GM21529 (cell line): ENCODE data around the gene MYO6.

Experiments used
- ATAC-seq: cut with Tn5 transposase; IDR thresholded peaks from one replicate; pipeline ENCODE4 v1.9.1; 2021; ENCODE audit not compliant: unreplicated experiment

The MYO6 gene

DNA sequence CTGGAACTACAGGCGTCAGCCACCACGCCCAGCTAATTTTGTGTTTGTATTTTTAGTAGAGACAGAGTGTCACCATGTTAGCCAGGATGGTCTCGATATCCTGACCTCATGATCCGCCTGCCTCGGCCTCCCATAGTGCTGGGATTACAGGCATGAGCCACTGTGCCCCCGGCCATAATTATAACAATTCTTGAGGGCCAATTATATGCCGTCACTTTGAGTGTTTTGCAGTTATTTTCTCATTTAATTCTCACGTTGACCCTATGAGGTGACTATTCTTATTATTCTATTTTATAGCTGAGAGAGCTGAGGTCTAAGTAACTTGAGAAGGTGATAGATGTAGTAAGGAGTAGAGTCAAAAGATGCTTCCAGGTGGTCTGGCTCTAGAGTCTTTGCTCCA lies 13.0 kb downstream of the MYO6 start:
- ATAC-seq: no peak

DNA sequence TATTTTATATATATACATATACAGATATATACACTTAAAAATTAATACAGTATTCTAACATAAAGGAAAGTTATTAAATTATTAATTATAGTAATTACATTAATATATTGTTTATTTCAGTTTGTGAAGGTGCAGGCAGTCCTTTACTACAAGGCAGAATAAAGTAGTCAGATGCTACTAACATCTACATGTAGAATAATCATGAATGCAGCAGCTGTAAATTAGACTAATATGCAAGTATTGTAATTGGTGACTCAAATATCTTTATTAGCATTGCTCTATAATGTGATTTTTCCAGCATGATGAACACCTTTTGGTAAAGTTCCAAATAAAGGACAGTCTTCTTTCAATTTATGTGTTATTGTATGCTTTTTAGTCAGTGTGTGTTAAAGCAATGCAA lies 17.3 kb downstream of the MYO6 start:
- ATAC-seq: no peak

DNA sequence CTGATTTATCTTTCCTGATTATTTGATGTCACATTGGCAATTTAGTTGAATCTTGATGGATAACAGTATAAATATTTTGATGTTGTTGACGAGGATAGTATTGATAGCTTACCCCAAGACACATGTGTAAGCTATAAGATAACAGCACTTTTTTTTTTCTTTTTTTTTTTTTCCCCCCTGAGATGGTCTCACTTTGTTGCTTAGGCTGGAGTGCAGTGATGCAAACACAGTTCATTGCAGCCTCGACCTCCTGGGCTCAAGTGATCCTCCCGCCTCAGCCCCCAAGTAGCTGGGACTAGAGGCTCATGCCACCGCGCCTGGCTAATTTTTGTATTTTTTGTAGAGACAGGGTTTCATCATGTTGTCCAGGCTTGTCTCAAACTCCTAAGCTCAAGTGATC lies 21.8 kb downstream of the MYO6 start:
- no peak for ATAC-seq

DNA sequence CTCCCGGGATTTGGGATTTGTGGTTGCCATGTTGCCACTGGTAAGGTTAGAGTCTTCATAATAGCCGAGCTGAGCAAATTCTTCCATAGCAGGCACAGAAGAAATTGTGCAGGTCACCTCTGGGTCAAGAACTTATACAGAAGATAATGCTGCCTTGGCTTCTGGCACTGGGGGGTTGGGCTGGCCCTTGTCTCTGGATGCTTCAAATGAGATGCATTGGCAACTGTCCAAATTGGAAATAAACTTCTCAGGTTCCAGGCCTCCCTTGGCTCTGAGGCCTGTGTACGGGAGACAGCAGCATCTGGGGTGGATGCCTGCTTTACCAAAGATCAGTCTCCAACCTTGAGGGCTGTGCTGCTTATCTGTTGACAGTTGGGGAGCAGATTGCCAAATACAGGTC lies 26.2 kb downstream of the MYO6 start:
- ATAC-seq: no peak

DNA sequence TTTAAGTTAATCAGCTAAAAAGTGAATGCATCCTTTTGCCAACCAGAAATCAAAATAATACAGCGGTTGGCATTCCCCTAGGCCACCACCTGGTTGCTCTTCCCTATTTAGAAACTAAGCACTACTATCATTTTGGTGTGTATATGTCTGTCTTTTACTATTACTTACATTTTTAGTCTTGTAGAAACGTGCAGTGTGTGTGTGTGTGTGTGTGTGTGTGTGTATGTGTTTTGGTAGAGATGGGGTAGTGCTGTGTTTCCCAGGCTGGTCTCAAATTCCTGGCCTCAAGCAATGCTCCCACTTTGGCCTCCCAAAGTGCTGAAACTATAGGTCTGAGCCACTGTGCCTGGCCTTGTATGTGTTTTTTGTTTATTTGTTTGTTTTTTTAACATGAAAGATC lies 27.4 kb downstream of the MYO6 start:
- ATAC-seq: no peak

DNA sequence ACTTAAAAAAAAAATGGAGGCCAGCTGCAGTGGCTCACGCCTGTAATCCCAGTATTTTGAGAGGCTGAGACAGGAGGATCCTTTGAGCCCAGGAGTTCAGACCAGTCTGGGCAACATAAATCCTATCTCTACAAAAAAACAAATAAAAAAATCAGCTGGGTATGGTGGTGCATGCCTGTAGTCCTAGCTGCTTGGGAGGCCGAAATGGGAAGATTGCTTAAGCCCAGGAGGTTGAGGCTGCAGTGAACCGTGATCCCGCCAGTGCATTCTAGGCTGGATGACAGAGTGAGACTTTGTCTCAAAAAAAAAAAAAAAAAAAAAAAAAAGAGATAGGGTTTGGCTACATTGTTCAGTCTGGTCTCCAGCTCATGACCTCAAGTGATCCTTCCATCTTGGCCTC lies 29.7 kb downstream of the MYO6 start:
- ATAC-seq: no peak

DNA sequence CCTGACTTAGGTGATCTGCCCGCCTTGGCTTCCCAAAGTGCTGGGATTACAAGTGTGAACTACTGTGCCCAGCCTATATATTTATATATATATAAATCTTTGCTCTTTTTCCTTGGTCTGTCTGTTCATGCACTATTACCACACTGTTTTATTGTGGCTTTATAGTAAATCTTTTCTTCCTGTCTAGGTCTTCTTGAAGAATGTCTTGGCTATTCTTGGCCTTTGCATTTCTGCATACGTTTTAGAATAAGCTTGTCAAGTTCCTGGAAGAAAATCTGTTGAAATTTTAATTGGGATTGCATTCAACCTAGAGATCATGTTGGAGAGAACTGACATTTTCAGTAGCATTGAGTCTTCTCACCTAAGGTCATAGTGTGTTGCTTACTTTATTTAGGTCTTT lies 37.1 kb downstream of the MYO6 start:
- no peak for ATAC-seq

DNA sequence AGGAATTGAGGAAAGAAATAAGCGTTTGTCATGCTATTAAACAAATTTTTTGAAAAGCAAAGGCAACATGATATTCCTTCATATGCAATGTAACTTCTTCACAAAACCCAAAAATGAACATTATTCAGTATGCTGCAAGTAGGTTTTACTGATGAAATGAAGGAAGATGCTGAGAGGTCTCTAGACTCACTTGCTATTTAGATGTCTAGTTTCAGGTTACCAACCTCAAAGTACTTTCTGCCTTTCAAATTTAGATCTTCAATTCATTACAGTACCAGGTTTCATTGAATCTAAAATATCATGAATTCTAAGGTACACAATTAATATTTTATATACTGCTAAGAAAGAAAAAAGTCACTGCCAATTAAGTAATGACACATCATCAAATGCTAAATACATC lies 39.9 kb downstream of the MYO6 start:
- ATAC-seq: no peak

DNA sequence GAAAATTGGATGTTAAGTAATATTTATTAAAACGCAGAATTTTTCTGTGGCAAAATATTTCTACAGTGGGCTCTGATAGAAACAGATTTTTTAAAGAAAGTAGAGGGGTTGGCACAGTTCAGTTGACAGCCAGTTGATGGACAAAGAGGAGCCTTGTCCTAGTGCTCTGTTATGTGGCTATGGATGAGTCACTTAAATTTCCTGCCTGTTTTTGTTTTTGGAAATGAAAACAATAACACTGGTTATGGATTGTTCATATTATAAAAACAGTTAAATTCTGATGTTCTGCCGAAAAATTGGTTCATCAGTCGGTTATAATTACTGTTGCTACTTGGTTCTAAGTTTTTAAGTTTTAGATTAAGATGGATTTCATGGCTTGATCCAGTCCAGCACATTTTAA lies 42.8 kb downstream of the MYO6 start:
- no peak for ATAC-seq

DNA sequence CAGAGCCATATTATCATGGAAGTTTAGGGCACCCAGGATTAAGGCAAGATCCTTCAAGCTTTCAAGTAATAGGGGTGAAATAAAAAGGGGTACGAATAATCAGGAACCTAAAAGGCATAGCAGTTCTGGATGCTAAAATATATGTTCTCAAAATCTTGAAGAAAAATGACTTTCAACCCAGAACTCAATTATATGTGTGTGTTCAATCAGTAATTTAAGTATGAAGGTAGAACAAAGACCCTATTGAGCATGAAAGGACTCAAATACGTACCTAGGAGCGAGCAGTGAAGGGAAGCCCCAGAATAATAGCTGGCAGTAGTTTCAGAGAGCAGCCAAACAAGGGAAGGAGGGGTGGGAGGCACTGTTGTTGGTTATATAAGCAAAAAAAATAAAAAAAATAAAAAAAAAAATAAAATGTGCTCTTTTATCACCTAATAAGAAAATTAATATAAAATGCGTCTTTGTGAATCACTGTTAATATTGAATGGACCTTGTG lies 45.4 kb downstream of the MYO6 start:
- no peak for ATAC-seq

DNA sequence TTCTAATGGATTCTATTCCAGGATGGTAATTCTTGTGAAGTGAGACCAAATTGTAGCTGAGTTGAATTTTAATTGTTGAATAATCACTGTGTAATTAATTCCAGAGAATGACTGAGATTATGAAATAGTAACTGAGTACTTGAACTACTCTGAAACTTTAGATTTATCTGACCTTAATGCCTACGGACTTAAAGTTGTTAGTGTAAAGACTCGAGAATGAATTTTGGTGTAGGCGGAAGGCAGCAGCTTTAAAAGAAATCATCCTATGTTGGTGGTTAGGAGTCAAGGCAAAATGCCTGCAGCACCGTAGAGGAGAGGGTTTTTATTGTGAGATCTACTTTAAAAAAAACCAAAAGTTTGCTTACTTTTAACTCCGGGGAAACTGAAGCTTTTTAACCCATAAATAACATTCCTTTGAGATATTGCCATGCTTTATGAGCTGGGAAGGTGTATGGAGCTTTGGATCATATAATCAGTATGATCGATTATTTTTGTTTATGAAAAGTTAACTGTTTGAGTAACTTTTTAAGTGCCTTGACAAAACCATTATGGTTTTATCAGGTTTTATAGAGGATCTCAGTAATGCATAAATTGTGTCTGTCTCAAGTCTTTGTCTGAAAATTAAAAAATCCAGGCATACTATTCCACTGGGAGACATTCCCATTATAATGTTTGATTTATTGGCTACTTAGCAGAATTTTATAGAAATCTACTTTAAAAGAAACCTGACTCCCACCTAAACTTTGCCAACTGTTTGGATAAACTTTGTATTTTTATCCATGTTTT lies 46.1 kb downstream of the MYO6 start:
- ATAC-seq: no peak

DNA sequence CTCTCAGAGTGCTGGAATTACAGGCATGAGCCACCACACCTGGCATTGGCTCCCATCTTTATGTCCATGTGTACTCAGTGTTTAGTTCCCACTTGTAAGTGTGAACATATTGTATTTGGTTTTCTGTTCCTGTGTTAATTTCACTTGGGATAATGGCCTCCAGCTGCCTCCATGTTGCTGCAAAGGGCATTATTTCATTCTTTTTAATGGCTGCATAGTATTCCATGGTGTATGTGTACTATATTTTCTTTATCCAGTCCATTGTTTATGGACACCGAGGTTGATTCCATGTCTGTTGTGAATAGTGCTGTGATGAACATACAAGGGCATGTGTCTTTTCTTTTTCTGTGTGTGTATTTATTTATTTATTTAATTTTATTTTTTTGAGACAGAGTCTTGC lies 47.7 kb downstream of the MYO6 start:
- ATAC-seq: no peak

DNA sequence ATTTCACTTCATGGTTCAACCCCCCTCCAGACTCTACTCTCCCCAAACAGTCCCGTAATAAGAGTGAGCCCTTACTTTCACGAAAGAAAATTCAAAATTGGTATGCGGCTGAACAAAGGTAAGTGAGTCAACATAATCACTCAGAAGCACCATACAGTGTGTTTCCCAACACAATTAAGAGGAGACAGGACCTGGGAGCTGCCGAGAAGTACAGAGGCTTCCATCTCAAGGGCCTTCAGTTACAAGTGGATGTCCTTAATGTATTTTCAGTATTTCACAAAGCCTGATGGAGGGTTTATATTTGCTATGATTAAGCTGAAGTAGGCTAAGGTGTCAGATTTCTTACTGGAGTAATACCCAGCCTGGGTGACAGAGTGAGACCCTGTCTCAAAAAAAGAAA lies 51.1 kb downstream of the MYO6 start:
- ATAC-seq: no peak

DNA sequence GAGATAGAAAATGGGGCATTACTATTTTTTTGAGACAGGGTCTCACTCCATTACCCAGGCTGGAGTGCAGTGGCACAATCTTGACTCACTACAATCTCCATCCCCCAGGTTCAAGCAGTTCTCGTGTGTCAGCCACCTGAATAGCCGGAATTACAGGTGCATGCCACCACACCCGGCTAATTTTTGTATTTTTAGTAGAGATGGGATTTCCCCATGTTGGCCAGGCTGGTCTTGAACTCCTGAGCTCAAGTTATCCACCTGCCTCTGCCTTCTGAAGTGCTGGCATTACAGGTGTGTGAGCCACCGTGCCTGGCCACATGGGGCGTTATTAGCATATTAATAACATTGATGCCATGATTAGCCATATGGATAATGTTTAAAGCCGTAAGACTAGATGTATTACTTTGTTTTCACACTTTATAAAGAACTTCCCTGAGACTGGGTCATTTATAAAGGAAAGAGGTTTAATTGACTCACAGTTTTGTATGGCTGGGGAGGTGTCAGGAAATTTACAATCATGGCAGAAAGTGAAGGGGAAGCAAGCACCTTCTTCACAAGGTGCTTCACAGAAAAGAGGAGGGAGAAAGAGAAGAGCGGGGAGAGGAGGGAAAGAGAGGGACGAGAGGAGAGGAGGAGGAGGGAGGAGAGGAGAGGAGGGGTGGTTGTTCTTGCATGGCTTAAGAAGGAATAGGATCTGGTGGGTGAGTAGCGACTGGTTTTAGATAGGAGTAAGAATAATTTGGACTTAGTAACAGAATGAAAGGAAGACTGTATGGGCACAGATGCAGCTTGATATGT lies 51.9 kb downstream of the MYO6 start:
- ATAC-seq: no peak

DNA sequence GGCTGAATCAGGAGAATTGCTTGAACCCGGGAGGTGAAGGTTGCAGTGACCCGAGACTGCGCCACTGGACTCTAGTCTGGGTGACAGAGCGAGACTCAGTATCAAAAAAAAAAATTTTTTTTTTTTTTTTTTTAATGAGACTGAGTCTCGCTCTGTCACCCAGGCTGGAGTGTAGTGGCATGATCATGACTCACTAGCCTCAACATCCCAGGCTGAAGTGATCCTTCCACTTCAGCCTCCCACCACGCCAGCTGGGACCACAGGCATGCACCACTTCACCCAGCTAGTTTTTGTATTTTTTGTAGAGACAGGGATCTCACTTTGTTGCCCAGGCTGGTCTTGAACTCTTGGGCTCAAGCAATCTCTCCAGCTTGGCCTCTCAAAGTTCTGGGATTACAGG lies 53.3 kb downstream of the MYO6 start:
- no peak for ATAC-seq

DNA sequence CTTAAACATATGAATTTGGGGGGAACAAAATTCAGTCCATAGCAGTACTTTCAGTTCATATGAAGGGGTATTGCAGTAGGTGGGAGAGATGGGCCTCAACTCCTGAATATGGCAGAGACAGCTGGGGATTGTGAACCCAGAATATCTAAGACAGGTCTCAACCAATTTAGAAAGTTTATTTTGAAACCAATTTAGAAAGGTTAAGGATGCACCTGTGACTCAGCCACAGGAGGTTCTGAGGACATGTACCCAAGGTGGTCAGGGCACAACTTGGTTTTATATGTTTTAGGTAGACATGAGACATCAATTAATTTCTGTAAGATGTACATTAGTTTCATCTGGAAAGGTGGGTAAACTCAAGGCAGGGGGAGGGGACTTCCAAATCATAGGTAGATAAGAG lies 59.5 kb downstream of the MYO6 start:
- no peak for ATAC-seq

DNA sequence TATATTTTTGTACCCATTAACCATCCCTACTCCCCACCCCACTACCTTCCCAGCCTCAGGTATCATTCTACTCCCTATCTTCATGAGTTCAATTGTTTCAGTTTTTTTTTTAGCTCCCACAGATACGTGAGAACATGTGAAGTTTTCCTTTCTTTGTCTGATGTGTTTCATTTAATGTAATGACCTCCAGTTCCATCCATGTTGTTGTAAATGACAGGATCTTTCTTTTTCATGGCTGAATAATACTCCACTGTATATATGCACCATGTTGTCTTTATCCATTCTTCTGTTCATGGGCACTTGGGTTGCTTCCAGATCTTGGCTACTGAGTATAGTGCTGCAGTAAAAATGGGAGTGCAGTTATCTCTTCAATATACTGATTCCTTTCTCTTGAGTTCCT lies 63.5 kb downstream of the MYO6 start:
- ATAC-seq: no peak

DNA sequence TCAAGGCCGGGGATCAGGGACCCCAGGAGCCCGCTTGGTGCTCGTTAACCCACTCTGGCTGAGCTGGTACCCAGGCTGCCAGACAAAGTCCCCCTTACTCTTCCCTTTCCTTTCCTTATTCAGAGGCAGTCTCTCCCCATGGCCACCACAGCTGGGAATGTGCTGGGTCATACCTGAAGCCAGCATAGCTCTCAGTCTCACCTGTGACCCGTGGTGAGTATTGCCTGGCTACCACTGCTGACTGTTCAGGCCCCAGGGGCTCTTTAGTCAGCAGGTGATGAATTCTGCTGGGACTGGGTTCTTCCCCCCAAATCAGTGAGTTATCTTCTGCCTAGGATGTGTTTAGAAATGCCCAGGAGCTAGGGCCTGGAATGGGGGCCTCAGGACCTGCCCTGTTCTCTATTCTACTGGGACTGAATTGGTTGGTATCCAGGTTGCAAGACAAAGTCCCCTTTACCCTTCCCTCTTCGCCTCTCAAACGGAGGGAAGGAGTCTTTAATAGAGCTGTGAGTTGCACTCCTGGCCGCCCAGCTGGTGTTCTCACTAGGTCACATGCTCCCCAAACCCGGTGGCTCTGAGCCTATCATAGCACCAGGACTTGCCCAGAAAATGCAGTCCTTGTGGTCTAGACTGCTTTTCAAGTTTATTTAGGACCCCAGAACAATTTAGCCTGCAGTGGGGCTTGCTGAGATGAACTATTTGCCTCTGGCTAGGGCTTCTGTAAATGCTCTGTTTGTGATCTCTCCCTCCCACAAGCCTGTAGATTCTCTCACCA lies 64.6 kb downstream of the MYO6 start:
- ATAC-seq: no peak

DNA sequence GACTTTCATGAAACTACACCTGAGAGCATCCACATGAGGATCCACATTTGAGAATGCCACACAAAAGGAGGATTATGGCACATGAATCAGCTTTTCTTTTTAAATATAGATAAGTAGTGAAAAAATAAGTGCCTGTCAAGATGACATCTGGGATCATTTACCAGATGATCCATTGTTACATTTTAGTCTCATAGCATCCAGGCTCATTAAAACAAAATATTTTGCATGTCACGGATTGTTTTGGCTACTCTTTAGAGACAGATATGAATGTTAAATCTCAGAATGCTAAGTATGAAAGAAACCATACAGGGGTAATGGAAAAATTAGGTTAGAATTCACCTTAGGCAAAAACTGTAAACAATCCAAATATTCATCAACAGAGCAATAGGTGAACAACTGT lies 66.7 kb downstream of the MYO6 start:
- no peak for ATAC-seq

DNA sequence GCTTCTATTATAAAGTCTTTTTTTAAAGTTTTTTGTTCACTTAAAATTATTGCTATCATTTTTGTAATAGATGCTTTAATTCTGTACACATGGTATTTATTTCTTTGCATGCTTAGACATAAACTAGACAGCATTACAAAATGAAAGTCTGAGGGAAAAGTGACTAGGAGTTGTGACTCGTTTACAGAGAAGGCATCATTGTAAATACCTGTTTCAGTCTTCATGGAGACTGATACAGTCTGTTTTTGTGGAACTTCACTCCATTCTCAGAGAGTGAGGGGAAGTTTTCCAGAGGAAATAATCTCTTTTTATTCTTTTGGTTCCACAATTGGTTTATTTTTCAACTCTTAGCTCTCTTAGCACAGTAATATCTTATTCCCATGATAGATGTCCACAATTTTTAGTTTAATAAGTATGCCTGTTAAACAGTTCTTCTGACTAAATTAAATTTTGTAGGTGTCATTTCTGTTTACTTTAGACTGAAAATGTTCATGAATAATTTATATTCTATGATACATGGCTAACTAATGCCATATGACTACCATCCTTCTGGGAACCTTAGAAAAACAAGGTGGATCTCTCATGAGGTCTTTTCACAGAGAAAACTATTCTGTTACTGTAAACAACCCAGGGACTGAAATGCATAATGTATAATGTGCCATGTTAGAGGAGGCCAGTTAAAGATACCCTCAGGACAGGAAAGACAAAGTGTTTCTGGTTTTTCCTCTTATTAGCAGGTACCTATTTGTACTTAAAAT lies 69.2 kb downstream of the MYO6 start:
- no peak for ATAC-seq
